Measurements from ENCODE around the gene CDH4. TPM values are rescaled to one million over a fixed set of nuclear protein-coding genes. Genes with fewer than 3 reads are reported as not detected.

CDH4 gene
- polyA plus RNA-seq, 1 experiment, result 1.5 TPM

- TF ChIP-seq CTCF (IDR thresholded peaks at IDR 0.05; ENCODE audit: insufficient read depth, low read depth, low read length), result no peak
- Histone ChIP-seq H3K27me3 (ENCODE audit: control insufficient read depth, insufficient read depth, low read length) (no peaks in the 10 kb centered on the region), H3K4me3 (ENCODE audit: low read depth, low read length) (no peak overlapping the region), H3K36me3 (ENCODE audit: control insufficient read depth, insufficient read depth, low read length) (no peaks in the 10 kb centered on the region)
- no peak for DNase-seq (ENCODE audit: low read depth)
- POLR2A ChIA-PET, result no interaction called here
- CTCF ChIA-PET, result no interaction called here
Observed at GRCh38 chr20:61408951-61409740, 157.1 kb downstream of the CDH4 start.

GRCh38 chr20:61411743-61412142 lies 159.7 kb downstream of the CDH4 start:
- Histone ChIP-seq H3K36me3 (ENCODE audit: control insufficient read depth, insufficient read depth, low read length) (no peaks in the 10 kb centered on the region), H3K27me3 (ENCODE audit: control insufficient read depth, insufficient read depth, low read length) (no peaks in the 10 kb centered on the region), H3K4me3 (ENCODE audit: low read depth, low read length) (no peak overlapping the region)
- ChIA-PET CTCF (no interaction called here), POLR2A (no interaction called here)
- no peak for DNase-seq (ENCODE audit: low read depth)
- no peak for TF ChIP-seq CTCF (IDR thresholded peaks at IDR 0.05; ENCODE audit: insufficient read depth, low read depth, low read length)

DNA sequence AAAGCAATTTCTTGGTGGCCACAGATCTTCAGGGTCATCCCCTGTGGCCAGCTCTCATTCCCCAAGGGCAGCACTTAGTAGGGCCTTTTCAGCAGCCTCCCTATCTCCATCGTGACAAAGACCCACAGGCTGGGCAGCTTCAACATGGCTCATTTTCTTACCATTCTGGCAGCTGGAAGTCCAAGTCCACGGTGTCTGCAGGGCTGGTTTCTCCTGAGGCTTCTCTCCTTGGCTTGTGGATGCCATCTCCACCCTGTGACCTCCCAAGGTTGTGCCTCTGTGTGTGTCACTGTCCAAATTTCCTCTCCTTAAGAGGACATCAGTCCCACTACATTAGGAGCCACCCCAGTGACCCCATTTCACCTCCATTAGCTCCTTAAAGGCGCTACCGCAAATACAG lies 161.7 kb downstream of the CDH4 start:
- no peak for TF ChIP-seq CTCF (IDR thresholded peaks at IDR 0.05; ENCODE audit: insufficient read depth, low read depth, low read length)
- Histone ChIP-seq H3K27me3 (ENCODE audit: control insufficient read depth, insufficient read depth, low read length) (no peaks in the 10 kb centered on the region), H3K36me3 (ENCODE audit: control insufficient read depth, insufficient read depth, low read length) (no peaks in the 10 kb centered on the region), H3K4me3 (ENCODE audit: low read depth, low read length) (no peak overlapping the region)
- ChIA-PET CTCF (interaction anchor here (0.6 kb wide), 1 partner anchor 87 kb away, joined by 3 read pairs; no protein-coding TSS in a partner anchor), POLR2A (no interaction called here)
- DNase-seq (ENCODE audit: low read depth), result no peak

DNA sequence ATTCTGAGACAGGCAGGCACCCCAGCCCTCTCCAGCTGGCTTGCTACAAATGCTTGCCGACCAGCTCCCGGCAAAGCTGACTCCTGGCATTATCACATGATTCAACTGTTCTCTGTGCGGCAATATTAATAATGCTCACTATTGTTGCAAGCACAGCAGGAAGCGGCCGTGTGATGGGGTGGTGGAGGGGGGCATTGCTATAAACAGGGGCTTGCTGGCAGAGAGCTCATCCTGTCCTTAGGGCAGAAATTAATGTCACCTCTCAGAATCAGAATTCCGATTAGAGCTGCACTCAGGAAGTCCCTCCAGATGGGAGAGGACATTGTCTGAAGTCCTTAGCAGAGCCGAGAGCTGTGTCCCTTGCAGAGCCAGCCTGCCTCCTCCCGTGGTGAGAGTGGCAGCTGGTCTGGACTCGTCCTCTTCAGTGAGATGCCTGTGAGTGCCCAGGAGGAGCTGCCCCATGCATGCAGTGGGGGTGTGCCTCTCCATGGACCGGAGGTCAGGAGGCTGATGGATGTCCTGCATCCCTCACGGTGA lies 162.5 kb downstream of the CDH4 start:
- H3K27me3 ChIP-seq (ENCODE audit: control insufficient read depth, insufficient read depth, low read length), result no peaks in the 10 kb centered on the region
- CTCF ChIA-PET, result no interaction called here
- no peak for DNase-seq (ENCODE audit: low read depth)
- H3K4me3 ChIP-seq (ENCODE audit: low read depth, low read length), result no peak overlapping the region
- no peak for TF ChIP-seq CTCF (IDR thresholded peaks at IDR 0.05; ENCODE audit: insufficient read depth, low read depth, low read length)
- POLR2A ChIA-PET, result no interaction called here
- H3K36me3 ChIP-seq (ENCODE audit: control insufficient read depth, insufficient read depth, low read length), result no peaks in the 10 kb centered on the region

DNA sequence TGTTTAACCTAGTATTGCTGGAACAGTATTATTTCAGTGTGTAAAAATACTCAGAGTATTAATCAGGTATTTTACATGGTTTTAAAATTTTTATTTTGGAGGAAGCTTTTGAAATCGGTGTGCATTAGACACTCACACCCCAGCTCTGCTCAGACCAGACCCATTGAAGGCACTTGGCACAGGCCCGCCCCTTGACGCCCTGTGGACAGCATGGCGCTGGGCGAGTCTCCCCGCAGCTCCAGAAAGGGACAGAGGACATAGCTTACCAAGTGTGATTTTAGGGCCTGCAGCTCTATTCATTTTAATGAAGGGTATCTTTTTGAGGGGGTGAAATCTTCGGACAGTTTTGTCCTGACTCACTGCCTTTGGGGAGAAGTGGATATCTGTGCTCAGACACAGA lies 164.5 kb downstream of the CDH4 start:
- CTCF ChIA-PET, result no interaction called here
- no peak for TF ChIP-seq CTCF (IDR thresholded peaks at IDR 0.05; ENCODE audit: insufficient read depth, low read depth, low read length)
- no peak for DNase-seq (ENCODE audit: low read depth)
- no peaks in the 10 kb centered on the region for H3K36me3 ChIP-seq (ENCODE audit: control insufficient read depth, insufficient read depth, low read length)
- POLR2A ChIA-PET, result no interaction called here
- H3K27me3 ChIP-seq (ENCODE audit: control insufficient read depth, insufficient read depth, low read length), result no peaks in the 10 kb centered on the region
- no peak overlapping the region for H3K4me3 ChIP-seq (ENCODE audit: low read depth, low read length)

Measured in BJ (cell line).